GM13977 (cell line): ENCODE data around the gene ERGIC3.

Experiments used
- DNase-seq: peaks from one replicate; pipeline ENCODE4 v3.0.0; 2012; ENCODE audit warnings: low spot score
- CTCF ChIP-seq: IDR thresholded peaks from 2 replicates; pipeline ENCODE4 v1.5.1; 2012; ENCODE audit warnings: mild to moderate bottlenecking, control low read depth; ENCODE audit not compliant: insufficient read depth; ENCODE audit errors: extremely low read depth, missing control alignments
- in situ Hi-C: fragments of 300-500 bp; cut with MboI; formaldehyde crosslinking; loops from one replicate; pipeline ENCODE4 v1.12.0; 2022; ENCODE audit warnings: low sequenced_read_pairs, low pct_unique_long_range_greater_than_20kb, mixed read lengths, inconsistent platforms; ENCODE audit not compliant: unreplicated experiment

The ERGIC3 gene

DNA sequence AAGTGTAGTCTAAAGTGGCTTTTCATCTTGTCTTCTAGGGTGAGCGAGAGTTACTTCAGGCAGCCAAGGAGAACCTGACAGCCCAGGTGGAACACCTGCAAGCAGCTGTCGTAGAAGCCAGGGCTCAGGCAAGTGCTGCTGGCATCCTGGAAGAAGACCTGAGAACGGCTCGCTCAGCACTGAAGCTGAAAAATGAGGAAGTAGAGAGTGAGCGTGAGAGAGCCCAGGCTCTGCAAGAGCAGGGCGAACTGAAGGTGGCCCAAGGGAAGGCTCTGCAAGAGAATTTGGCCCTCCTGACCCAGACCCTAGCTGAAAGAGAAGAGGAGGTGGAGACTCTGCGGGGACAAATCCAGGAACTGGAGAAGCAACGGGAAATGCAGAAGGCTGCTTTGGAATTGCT, 39.5 kb upstream of the ERGIC3 start:
- in situ Hi-C loops = no loop called here
- no peak for TF ChIP-seq CTCF
- DNase-seq = peak; percentile 48

GRCh38 chr20:35503281-35503680, 38.6 kb upstream of the ERGIC3 start:
- no peak for DNase-seq
- in situ Hi-C loops = no loop called here
- no peak for TF ChIP-seq CTCF

DNA sequence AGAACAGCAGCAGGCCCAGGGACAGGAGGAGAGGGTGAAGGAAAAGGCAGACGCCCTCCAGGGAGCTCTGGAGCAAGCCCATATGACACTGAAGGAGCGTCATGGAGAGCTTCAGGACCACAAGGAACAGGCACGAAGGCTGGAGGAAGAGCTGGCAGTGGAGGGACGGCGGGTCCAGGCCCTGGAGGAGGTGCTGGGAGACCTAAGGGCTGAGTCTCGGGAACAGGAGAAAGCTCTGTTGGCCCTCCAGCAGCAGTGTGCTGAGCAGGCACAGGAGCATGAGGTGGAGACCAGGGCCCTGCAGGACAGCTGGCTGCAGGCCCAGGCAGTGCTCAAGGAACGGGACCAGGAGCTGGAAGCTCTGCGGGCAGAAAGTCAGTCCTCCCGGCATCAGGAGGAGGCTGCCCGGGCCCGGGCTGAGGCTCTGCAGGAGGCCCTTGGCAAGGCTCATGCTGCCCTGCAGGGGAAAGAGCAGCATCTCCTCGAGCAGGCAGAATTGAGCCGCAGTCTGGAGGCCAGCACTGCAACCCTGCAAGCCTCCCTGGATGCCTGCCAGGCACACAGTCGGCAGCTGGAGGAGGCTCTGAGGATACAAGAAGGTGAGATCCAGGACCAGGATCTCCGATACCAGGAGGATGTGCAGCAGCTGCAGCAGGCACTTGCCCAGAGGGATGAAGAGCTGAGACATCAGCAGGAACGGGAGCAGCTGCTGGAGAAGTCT, 37.9 kb upstream of the ERGIC3 start:
- DNase-seq = no peak
- TF ChIP-seq CTCF = no peak
- in situ Hi-C loops = no loop called here

DNA sequence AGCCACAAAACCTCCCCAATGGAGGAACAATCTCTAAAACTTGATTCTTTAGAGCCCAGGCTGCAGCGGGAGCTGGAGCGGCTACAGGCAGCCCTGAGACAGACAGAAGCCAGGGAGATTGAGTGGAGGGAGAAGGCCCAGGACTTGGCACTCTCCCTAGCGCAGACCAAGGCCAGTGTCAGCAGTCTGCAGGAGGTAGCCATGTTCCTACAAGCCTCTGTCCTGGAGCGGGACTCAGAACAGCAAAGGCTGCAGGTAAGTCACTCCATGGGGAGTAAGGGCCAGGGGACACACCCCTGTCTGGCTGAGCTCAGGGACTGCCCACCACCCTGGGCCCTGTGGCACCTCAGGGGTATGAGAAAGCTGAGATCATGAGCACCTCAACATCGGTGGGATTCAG, 37.1 kb upstream of the ERGIC3 start:
- in situ Hi-C loops = no loop called here
- no peak for DNase-seq
- TF ChIP-seq CTCF = no peak

DNA sequence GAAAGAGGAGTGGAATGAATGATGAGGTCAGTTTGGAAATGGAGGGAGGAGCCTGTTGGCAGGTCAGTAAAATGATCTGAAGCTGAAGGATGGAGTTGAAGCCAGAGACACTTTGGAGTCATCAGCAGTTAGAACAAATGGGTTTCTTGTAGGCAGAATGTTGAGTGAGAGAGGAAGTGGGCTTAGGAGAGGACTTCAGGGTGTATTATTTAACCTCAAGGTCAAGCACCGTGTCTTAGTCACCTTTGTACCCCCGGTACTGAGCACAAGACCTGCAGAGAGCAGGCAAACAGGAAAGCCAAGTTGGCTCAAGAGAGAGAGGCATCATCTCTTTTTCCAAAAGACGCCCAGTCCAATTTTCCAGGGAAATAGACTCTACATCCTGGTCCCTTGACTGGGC, 35.7 kb upstream of the ERGIC3 start:
- TF ChIP-seq CTCF = no peak
- DNase-seq = no peak
- in situ Hi-C loops = no loop called here

GRCh38 chr20:35506872-35507638, 34.8 kb upstream of the ERGIC3 start:
- DNase-seq = no peak
- in situ Hi-C loops = no loop called here
- TF ChIP-seq CTCF = no peak
